Gastrocnemius medialis (tissue), 4 donors: Measurements from ENCODE around the gene ATP2B1. TPM values are rescaled to one million over a fixed set of nuclear protein-coding genes. Genes with fewer than 3 reads are reported as not detected.

Experiments
- ATAC-seq, 2 donors: fragments of 150-250 bp; one replicate each; pipeline ENCODE4 v1.9.1; 2016
- DNase-seq, 2 donors: peaks; one replicate each; pipeline ENCODE4 v3.0.0-alpha.2; 2019
- H3K27ac ChIP-seq, 4 donors: fragments of 200-600 bp; sonication (generic); 1 replicate in 1 of 4; 2 replicates in 3 of 4; pipeline ENCODE4 v1.5.1; 2016 to 2018; ENCODE audit warnings: mild to moderate bottlenecking in 2 of 4, moderate library complexity in 1 of 4
- H3K27me3 ChIP-seq, 3 donors: fragments of 200-600 bp; sonication (generic) in 2 of 3; 1 replicate in 1 of 3; 2 replicates in 2 of 3; pipeline versions ENCODE4 v1.5.1 to v1.6.0; 2016 to 2019; ENCODE audit warnings: mild to moderate bottlenecking in 1 of 3, moderate library complexity in 1 of 3
- H3K36me3 ChIP-seq, 2 donors: fragments of 200-600 bp; sonication (generic) in 1 of 2; one replicate each; pipeline ENCODE4 v1.5.1; 2017 to 2018
- H3K4me1 ChIP-seq, 2 donors: fragments of 200-600 bp; sonication (generic) in 1 of 2; one replicate each; pipeline ENCODE4 v1.5.1; 2016 to 2017; ENCODE audit warnings: mild to moderate bottlenecking in 2 of 2
- H3K4me3 ChIP-seq, 4 donors: fragments of 200-600 bp; sonication (generic) in 3 of 4; 1 replicate in 1 of 4; 2 replicates in 3 of 4; pipeline ENCODE4 v1.5.1; 2016 to 2019; ENCODE audit warnings: mild to moderate bottlenecking in 2 of 4
- H3K9me3 ChIP-seq, 3 donors: fragments of 200-600 bp; sonication (generic) in 2 of 3; 1 replicate in 1 of 3; 2 replicates in 2 of 3; pipeline ENCODE4 v1.5.1; 2016 to 2019
- CTCF ChIP-seq, 5 experiments: fragments of 450-650 bp in 3 of 5; fragments of 200-600 bp in 2 of 5; sonication (generic) in 2 of 5; IDR thresholded peaks in 4 of 5; conservative IDR thresholded peaks in 1 of 5; 1 replicate in 4 of 5; 2 replicates in 1 of 5; pipeline ENCODE4 v1.5.1; 2016 to 2019; ENCODE audit warnings: antibody characterized with exemption in 5 of 5, mild to moderate bottlenecking in 3 of 5, moderate library complexity in 3 of 5
- POLR2A ChIP-seq, 2 donors: fragments of 450-650 bp; IDR thresholded peaks; one replicate each; pipeline ENCODE4 v1.6.1; 2017; ENCODE audit warnings: antibody characterized with exemption in 2 of 2, mild to moderate bottlenecking in 2 of 2, moderate library complexity in 2 of 2
- in situ Hi-C, 4 donors: fragments of 200-750 bp; cut with MboI; loops; one replicate each; pipeline versions ENCODE4 v1.15.0 to v1.8.0; 2017; ENCODE audit warnings: low sequenced_read_pairs in 4 of 4
- intact Hi-C: fragments of 100-400 bp; cut with DNase I; formaldehyde crosslinking; loops from one replicate; pipeline ENCODE4 v1.15.1; 2023; ENCODE audit warnings: low total_unique reads
- total RNA-seq, 4 donors: library from RNA; depleted of rRNA; stranded (reverse); fragments of >200 nt; gene quantifications; one replicate each; pipeline versions ENCODE4 v1.1.0 to v1.2.3, GENCODE V29; 2016

Gene ATP2B1
- total RNA-seq, 4 donors from 2014 or later, result 32.9 to 52.8 (median 47.1) TPM

- Histone ChIP-seq H3K4me1 (no peaks in the 10 kb centered on the region), H3K27me3 (no peaks in the 10 kb centered on the region), H3K27ac (no peak overlapping the region), H3K9me3 (peaks cover 0 to 10% (median 0%) of the 10 kb centered on the region in 3 donors), H3K36me3 (no peaks in the 10 kb centered on the region), H3K4me3 (no peak overlapping the region)
- DNase-seq (no peak), ATAC-seq (no peak)
- intact Hi-C loops, result no loop called here
- in situ Hi-C loops, result no loop called here
- TF ChIP-seq CTCF (IDR thresholded peaks at IDR 0.05 in 4 of 5, conservative IDR thresholded peaks at IDR 0.05 in 1 of 5) (no peak), POLR2A (IDR thresholded peaks at IDR 0.05) (no peak)
These were observed 33.8 kb upstream of the ATP2B1 start for GRCh38 chr12:89742337-89743022.

- TF ChIP-seq CTCF (IDR thresholded peaks at IDR 0.05 in 4 of 5, conservative IDR thresholded peaks at IDR 0.05 in 1 of 5) (no peak), POLR2A (IDR thresholded peaks at IDR 0.05) (no peak)
- Histone ChIP-seq H3K36me3 (no peaks in the 10 kb centered on the region), H3K27me3 (no peaks in the 10 kb centered on the region), H3K4me1 (no peaks in the 10 kb centered on the region), H3K4me3 (no peak overlapping the region), H3K27ac (no peak overlapping the region), H3K9me3 (peaks cover 0 to 10% (median 0%) of the 10 kb centered on the region in 3 donors)
- DNase-seq, result no peak
- no peak for ATAC-seq
- in situ Hi-C loops (no loop called here), intact Hi-C loops (no loop called here)
These were observed 32.3 kb upstream of the ATP2B1 start for GRCh38 chr12:89740943-89741342.

GRCh38 chr12:89736995-89737394 lies 28.4 kb upstream of the ATP2B1 start:
- TF ChIP-seq POLR2A (IDR thresholded peaks at IDR 0.05), result no peak
- no peak for TF ChIP-seq CTCF (IDR thresholded peaks at IDR 0.05 in 4 of 5, conservative IDR thresholded peaks at IDR 0.05 in 1 of 5)
- no peak for ATAC-seq
- H3K4me3 ChIP-seq, result no peak overlapping the region
- intact Hi-C loops, result no loop called here
- no peak overlapping the region for H3K27ac ChIP-seq
- H3K36me3 ChIP-seq, result no peaks in the 10 kb centered on the region
- H3K9me3 ChIP-seq, result peaks cover 0 to 10% (median 0%) of the 10 kb centered on the region in 3 donors
- no peaks in the 10 kb centered on the region for H3K4me1 ChIP-seq
- no peaks in the 10 kb centered on the region for H3K27me3 ChIP-seq
- in situ Hi-C loops, result no loop called here
- no peak for DNase-seq

- H3K27me3 ChIP-seq, result no peaks in the 10 kb centered on the region
- ATAC-seq (no peak), DNase-seq (no peak)
- TF ChIP-seq POLR2A (IDR thresholded peaks at IDR 0.05) (no peak), CTCF (IDR thresholded peaks at IDR 0.05 in 4 of 5, conservative IDR thresholded peaks at IDR 0.05 in 1 of 5) (no peak)
- no peak overlapping the region for H3K4me3 ChIP-seq
- no peaks in the 10 kb centered on the region for H3K9me3 ChIP-seq
- H3K36me3 ChIP-seq, result no peaks in the 10 kb centered on the region
- in situ Hi-C loops, result no loop called here
- H3K27ac ChIP-seq, result no peak overlapping the region
- intact Hi-C loops, result no loop called here
- H3K4me1 ChIP-seq, result no peaks in the 10 kb centered on the region
These were observed 25.1 kb upstream of the ATP2B1 start for GRCh38 chr12:89733579-89734201.
